Body of pancreas (tissue), 4 donors: ENCODE measurements around the gene ENO2.
"Not testable (repeated sequence)": the region's sequence is repeated elsewhere in the genome, so short reads cannot be mapped to it uniquely, and the experiment has no call there.

Experiments used
- CTCF ChIP-seq, 7 experiments: fragments of 450-650 bp in 4 of 7; fragments of 200-600 bp in 3 of 7; sonication (generic) in 3 of 7; IDR thresholded peaks; one replicate each; pipeline ENCODE4 v1.5.1; 2016 to 2019; ENCODE audit warnings: antibody characterized with exemption in 7 of 7
- POLR2A ChIP-seq, 3 donors: fragments of 450-650 bp; IDR thresholded peaks; one replicate each; pipeline ENCODE4 v1.6.1; 2016; ENCODE audit warnings: antibody characterized with exemption in 3 of 3, mild to moderate bottlenecking in 2 of 3

GRCh38 chr12:6888794-6889193 lies 25.6 kb upstream of the ENO2 start:
- not testable (repeated sequence) for TF ChIP-seq CTCF, POLR2A (IDR thresholded peaks at IDR 0.05)
